HepG2 (cell line): ENCODE results near the gene ZWILCH. TPM values are rescaled to one million over a fixed set of nuclear protein-coding genes. Genes with fewer than 3 reads are reported as not detected.
A peak's percentile ranks its signal among the peaks of the same experiment; 100 is the strongest.

Source experiments
- ATAC-seq: fragments of 200-7000 bp; cut with Tn5 transposase; 3 replicates; pipeline ENCODE4 v1.9.1; 2020; ENCODE audit warnings: mild to moderate bottlenecking, moderate library complexity
- BruUV-seq: library from RNA; stranded (reverse); fragments of 400-500 nt; replicated peaks from 2 replicates; lab custom pipeline; 2021; lab: Mats Ljungman, UMichigan
- CTCF ChIA-PET: fragments of 300-600 bp; formaldehyde crosslinking; extraction: SDS; loops from one replicate; lab custom pipeline; 2021; ENCODE audit warnings: low total read pairs, inconsistent platforms, low intra/inter-chr PET ratio; lab: Yijun Ruan, JAX
- POLR2A ChIA-PET: fragments of 350-600 bp; sonication (Branson Sonifier 250); formaldehyde crosslinking; loops from one replicate; lab custom pipeline; 2020; ENCODE audit warnings: antibody characterized with exemption, inconsistent platforms; lab: Yijun Ruan, JAX
- DNase-seq: peaks from one replicate; pipeline ENCODE4 v3.0.0-alpha.2; 2015; ENCODE audit warnings: low spot score
- FAIRE-seq: peaks from 3 replicates; lab custom pipeline; 2011; peaks lifted over from hg19 to GRCh38; lab: Jason Lieb, UNC
- H2AFZ ChIP-seq: one replicate; pipeline ENCODE4 v1.6.1; 2011; ENCODE audit warnings: low read length, inconsistent platforms
- H3K27ac ChIP-seq: fragments of 300-600 bp; 3 replicates; pipeline ENCODE4 v1.8.0; 2011; ENCODE audit warnings: mixed run types, mild to moderate bottlenecking, mixed read lengths, low read length, inconsistent platforms; ENCODE audit not compliant: insufficient read depth; ENCODE audit errors: extremely low read length
- H3K27me3 ChIP-seq, 2 experiments: fragments of 200-600 bp in 1 of 2; 2 replicates in 1 of 2; 3 replicates in 1 of 2; pipeline versions ENCODE4 v1.6.0 to v1.8.0; 2011; ENCODE audit warnings: low read length in 2 of 2, mild to moderate bottlenecking in 2 of 2, moderate library complexity in 2 of 2, inconsistent platforms in 1 of 2; ENCODE audit not compliant: insufficient read depth in 2 of 2, control insufficient read depth in 1 of 2
- H3K36me3 ChIP-seq, 2 experiments: fragments of 200-600 bp in 1 of 2; replicated peaks in 1 of 2; 2 replicates in 1 of 2; 3 replicates in 1 of 2; pipeline versions ENCODE4 v1.5.1 to v1.8.0; 2011; ENCODE audit warnings: low read length in 2 of 2, inconsistent platforms in 1 of 2; ENCODE audit not compliant: insufficient read depth in 2 of 2, control insufficient read depth in 1 of 2
- H3K4me1 ChIP-seq: 2 replicates; pipeline ENCODE4 v1.5.1; 2012; ENCODE audit warnings: low read length, inconsistent platforms; ENCODE audit not compliant: insufficient read depth
- H3K4me2 ChIP-seq: 2 replicates; pipeline ENCODE4 v1.6.0; 2011; ENCODE audit warnings: low read depth, low read length, inconsistent platforms
- H3K4me3 ChIP-seq, 3 experiments: fragments of 200-600 bp in 1 of 3; sonication (generic), shearing (Covaris generic) in 1 of 3; replicated peaks in 1 of 3; 2 replicates each; pipeline ENCODE4 v1.5.1; 2011 to 2016; ENCODE audit warnings: low read length in 3 of 3, inconsistent platforms in 2 of 3, low read depth in 2 of 3, mild to moderate bottlenecking in 2 of 3, control low read depth in 1 of 3, mixed read lengths in 1 of 3; ENCODE audit not compliant: insufficient read depth in 1 of 3
- H3K79me2 ChIP-seq: one replicate; pipeline ENCODE4 v1.6.1; 2011; ENCODE audit warnings: low read length, inconsistent platforms; ENCODE audit not compliant: insufficient read depth
- H3K9ac ChIP-seq: 2 replicates; pipeline ENCODE4 v1.6.0; 2011; ENCODE audit warnings: mild to moderate bottlenecking, low read depth, low read length, inconsistent platforms; ENCODE audit not compliant: insufficient read depth
- H3K9me3 ChIP-seq: 2 replicates; pipeline ENCODE4 v1.5.1; 2012; ENCODE audit warnings: mild to moderate bottlenecking, low read length
- H4K20me1 ChIP-seq: 2 replicates; pipeline ENCODE4 v1.6.0; 2011; ENCODE audit warnings: inconsistent platforms, mild to moderate bottlenecking, low read length, moderate library complexity; ENCODE audit not compliant: insufficient read depth
- EED ChIP-seq: sonication (generic); formaldehyde crosslinking; IDR thresholded peaks from 2 replicates; pipeline ENCODE4 v1.5.0; 2020; ENCODE audit warnings: mild to moderate bottlenecking, missing genetic modification reagents
- MAFK ChIP-seq, 2 experiments: IDR thresholded peaks in 1 of 2; conservative IDR thresholded peaks in 1 of 2; 2 replicates each; pipeline ENCODE4 v1.6.1; 2011; ENCODE audit warnings: improper control_type of control experiment in 2 of 2, low read length in 2 of 2
- MTA1 ChIP-seq: sonication (generic); formaldehyde crosslinking; IDR thresholded peaks from 2 replicates; pipeline ENCODE4 v1.4.0; 2020; ENCODE audit warnings: missing genetic modification reagents, mild to moderate bottlenecking, borderline replicate concordance
- SCMH1 ChIP-seq: sonication (generic); formaldehyde crosslinking; IDR thresholded peaks from 2 replicates; pipeline ENCODE4 v1.9.0; 2021; ENCODE audit warnings: missing genetic modification reagents, mild to moderate bottlenecking, borderline replicate concordance
- SSRP1 ChIP-seq: IDR thresholded peaks from 2 replicates; pipeline ENCODE4 v1.6.1; 2016; ENCODE audit warnings: control low read depth
- ZNF367 ChIP-seq: sonication (generic); formaldehyde crosslinking; IDR thresholded peaks from 2 replicates; pipeline ENCODE4 v1.4.0; 2020; ENCODE audit warnings: missing genetic modification reagents, borderline replicate concordance
- ZNF562 ChIP-seq: sonication (generic); formaldehyde crosslinking; IDR thresholded peaks from 2 replicates; pipeline ENCODE4 v1.8.0; 2022; ENCODE audit warnings: missing genetic modification reagents, borderline replicate concordance
- ZNF614 ChIP-seq: IDR thresholded peaks from 2 replicates; pipeline ENCODE4 v1.6.1; 2018; ENCODE audit warnings: missing biosample characterization, missing genetic modification reagents, inconsistent platforms, borderline replicate concordance
- WGBS: methylation state at CpG from one replicate; pipeline ENCODE4 v1.1.6; 2017; ENCODE audit warnings: low lambda C conversion rate; 5-methylcytosine and 5-hydroxymethylcytosine counted together
- in situ Hi-C: cut with HindIII; loops from 2 replicates; pipeline ENCODE4 v1.10.0; 2017; ENCODE audit warnings: low pct_unique_long_range_greater_than_20kb; ENCODE audit not compliant: extremely low pct_ligation_motif_present
- intact Hi-C: fragments of 100-400 bp; cut with micrococcal nuclease; formaldehyde crosslinking; loops from one replicate; pipeline ENCODE4 v1.10.0; 2022; ENCODE audit not compliant: unreplicated experiment
- polyA plus RNA-seq, 8 experiments: library from polyadenylated mRNA; depleted of rRNA in 3 of 8; stranded (reverse) in 7 of 8; unstranded in 1 of 8; fragments of >200 nt; fragmentation: Illumina TruSeq in 4 of 8; extraction: Trizol in 4 of 8; gene quantifications; 2 replicates each; pipeline versions ENCODE4 v1.2.1 to v1.2.3, GENCODE V29; 2011 to 2016; ENCODE audit warnings: low read depth in 4 of 8, missing spikeins in 1 of 8, mixed read lengths in 1 of 8; ENCODE audit not compliant: insufficient read depth in 1 of 8
- total RNA-seq, 5 experiments: library from RNA; depleted of rRNA; stranded (reverse); fragments of >200 nt; fragmentation: Illumina TruSeq; extraction: Trizol; gene quantifications; 2 replicates each; pipeline ENCODE4 v1.2.3, GENCODE V29; 2016; ENCODE audit warnings: low read depth in 1 of 5
- TF ChIP-seq, protein P1 (sequence below): sonication (generic); formaldehyde crosslinking; IDR thresholded peaks from 2 replicates; pipeline ENCODE4 v1.4.0; 2020; ENCODE audit warnings: missing genetic modification reagents
- TF ChIP-seq, protein P2 (sequence below): sonication (generic); formaldehyde crosslinking; IDR thresholded peaks from 2 replicates; pipeline ENCODE4 v1.8.1; 2023; ENCODE audit warnings: mild to moderate bottlenecking, moderate library complexity, missing genetic modification reagents

The ZWILCH gene
- total and polyA plus RNA-seq, 2 of the 13 experiments (the other 11 are each of a cell fraction or from before 2014, with no cell fraction given): 9.5 to 27.8 TPM

DNA sequence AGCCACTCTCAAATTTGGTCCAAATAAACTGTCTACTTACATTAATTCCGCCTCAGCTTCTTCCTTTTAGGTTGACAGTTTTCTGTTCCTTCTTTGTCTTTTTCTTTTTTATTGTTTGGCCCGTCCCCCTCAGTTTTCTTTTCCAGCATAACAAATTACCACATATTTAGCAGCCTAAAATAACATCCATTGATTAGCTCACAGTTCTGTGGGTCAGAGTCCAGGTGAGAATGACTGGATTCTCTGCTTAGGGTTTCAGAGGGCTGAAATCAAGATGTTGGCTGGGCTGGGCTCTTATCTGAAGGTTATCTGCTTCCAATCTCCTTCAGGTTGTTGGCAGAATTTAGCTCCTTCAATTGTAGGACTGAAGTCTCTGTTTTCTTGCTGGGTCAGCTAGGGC lies 85.3 kb downstream of the ZWILCH start (continued):
- TF ChIP-seq, protein P1, sequence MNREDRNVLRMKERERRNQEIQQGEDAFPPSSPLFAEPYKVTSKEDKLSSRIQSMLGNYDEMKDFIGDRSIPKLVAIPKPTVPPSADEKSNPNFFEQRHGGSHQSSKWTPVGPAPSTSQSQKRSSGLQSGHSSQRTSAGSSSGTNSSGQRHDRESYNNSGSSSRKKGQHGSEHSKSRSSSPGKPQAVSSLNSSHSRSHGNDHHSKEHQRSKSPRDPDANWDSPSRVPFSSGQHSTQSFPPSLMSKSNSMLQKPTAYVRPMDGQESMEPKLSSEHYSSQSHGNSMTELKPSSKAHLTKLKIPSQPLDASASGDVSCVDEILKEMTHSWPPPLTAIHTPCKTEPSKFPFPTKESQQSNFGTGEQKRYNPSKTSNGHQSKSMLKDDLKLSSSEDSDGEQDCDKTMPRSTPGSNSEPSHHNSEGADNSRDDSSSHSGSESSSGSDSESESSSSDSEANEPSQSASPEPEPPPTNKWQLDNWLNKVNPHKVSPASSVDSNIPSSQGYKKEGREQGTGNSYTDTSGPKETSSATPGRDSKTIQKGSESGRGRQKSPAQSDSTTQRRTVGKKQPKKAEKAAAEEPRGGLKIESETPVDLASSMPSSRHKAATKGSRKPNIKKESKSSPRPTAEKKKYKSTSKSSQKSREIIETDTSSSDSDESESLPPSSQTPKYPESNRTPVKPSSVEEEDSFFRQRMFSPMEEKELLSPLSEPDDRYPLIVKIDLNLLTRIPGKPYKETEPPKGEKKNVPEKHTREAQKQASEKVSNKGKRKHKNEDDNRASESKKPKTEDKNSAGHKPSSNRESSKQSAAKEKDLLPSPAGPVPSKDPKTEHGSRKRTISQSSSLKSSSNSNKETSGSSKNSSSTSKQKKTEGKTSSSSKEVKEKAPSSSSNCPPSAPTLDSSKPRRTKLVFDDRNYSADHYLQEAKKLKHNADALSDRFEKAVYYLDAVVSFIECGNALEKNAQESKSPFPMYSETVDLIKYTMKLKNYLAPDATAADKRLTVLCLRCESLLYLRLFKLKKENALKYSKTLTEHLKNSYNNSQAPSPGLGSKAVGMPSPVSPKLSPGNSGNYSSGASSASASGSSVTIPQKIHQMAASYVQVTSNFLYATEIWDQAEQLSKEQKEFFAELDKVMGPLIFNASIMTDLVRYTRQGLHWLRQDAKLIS (CRISPR knock-in tag): no peak
- TF ChIP-seq ZNF367 (CRISPR knock-in tag) (no peak), ZNF614 (CRISPR knock-in tag) (no peak), EED (CRISPR knock-in tag) (no peak), SCMH1 (CRISPR knock-in tag) (no peak), SSRP1 (no peak), MTA1 (no peak)
- TF ChIP-seq, protein P2, sequence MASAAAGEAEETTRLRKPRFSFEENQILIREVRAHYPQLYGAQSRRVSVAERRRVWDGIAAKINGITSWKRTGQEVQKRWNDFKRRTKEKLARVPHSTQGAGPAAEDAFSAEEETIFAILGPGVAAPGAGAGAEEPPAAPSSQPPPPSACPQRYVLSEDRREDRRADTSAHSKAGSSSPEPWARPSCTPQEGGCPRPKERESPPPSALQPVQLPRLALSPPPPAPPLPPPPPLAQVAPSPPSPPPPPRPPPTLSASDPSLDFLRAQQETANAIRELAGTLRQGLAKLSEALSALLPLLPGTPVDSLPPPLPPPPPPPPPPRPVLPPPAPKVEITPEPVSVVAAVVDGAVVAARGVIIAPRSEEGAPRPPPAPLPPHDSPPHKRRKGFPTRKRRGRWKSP (CRISPR knock-in tag): no peak

DNA sequence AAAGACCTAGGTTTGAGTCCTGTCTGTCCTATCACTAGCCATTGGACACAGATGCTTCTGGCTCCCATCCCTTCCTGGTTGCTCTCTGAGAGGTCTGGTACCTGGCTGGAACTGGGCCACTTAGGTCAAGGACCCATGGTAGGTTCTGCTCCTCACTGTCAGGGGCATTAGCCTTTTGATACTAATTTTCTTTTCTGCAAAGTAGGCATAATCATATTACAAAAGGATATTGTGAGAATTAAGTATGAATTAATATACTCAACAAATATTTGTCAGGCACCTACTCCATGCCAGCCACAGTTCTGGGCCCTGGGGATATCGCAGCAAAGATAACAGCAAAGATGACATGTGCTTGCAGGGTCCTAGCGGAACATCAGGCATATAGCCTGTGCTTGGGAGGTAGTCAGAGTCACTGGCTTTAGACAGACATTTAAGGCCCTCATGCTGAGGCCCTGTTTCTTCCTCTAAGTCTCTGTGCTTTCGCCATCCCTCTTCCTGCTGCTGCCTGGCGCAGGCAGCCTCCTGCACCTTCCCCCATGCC lies 86.3 kb downstream of the ZWILCH start:
- Histone ChIP-seq H3K4me3 (no peak overlapping the region), H3K27ac (no peak overlapping the region), H3K9ac (no peak overlapping the region), H3K4me2 (no peak overlapping the region), H3K36me3 (no peaks in the 10 kb centered on the region), H3K79me2 (no peaks in the 10 kb centered on the region), H3K4me1 (peaks cover 11% of the 10 kb centered on the region), H4K20me1 (no peaks in the 10 kb centered on the region), H3K9me3 (no peaks in the 10 kb centered on the region), H3K27me3 (no peaks in the 10 kb centered on the region; a peak in 1 of 5 replicates), H2AFZ (no peak overlapping the region)
- 93% methylated on average over 4 of the region's 4 CpGs for WGBS
- BruUV-seq: no TSS peak
- in situ Hi-C loops: no loop called here
- CTCF ChIA-PET: no interaction called here
- POLR2A ChIA-PET: no interaction called here
- DNase-seq (no peak), ATAC-seq (no peak), FAIRE-seq (no peak)
- TF ChIP-seq ZNF562 (CRISPR knock-in tag) (no peak), MAFK (conservative IDR thresholded peaks at IDR 0.05 in 1 of 2, IDR thresholded peaks at IDR 0.05 in 1 of 2; ENCODE audit: low read length in 2 of 2) (peak; percentile 4 to 41; a peak in 1 of 4 replicates)
- intact Hi-C loops: no loop called here
